Fibroblast of pulmonary artery (primary cell): ENCODE results near the gene RASSF1.

Experiments used
- DNase-seq: peaks from one replicate; pipeline ENCODE4 v3.0.0-alpha.2; 2010; ENCODE audit warnings: low read depth
- H3K4me3 ChIP-seq: replicated peaks from 2 replicates; pipeline ENCODE4 v1.5.1; 2011; ENCODE audit warnings: low read depth, mild to moderate bottlenecking, control low read depth, low read length, moderate library complexity
- CTCF ChIP-seq: IDR thresholded peaks from 2 replicates; pipeline ENCODE4 v1.5.1; 2011; ENCODE audit warnings: mild to moderate bottlenecking, control low read depth, low read length, inconsistent platforms; ENCODE audit errors: missing control alignments

Gene RASSF1

GRCh38 chr3:50324351-50325112, 16.1 kb downstream of the RASSF1 start:
- peak; percentile 89 for TF ChIP-seq CTCF
- H3K4me3 ChIP-seq, result no peak overlapping the region
- peak; percentile 73 for DNase-seq

GRCh38 chr3:50323614-50324199, 16.9 kb downstream of the RASSF1 start:
- no peak for DNase-seq
- no peak overlapping the region for H3K4me3 ChIP-seq
- no peak for TF ChIP-seq CTCF

- TF ChIP-seq CTCF, result no peak
- H3K4me3 ChIP-seq, result peak overlapping the region; percentile 79
- DNase-seq, result no peak
Observed at GRCh38 chr3:50323092-50323600, 17.5 kb downstream of the RASSF1 start.

- peak within 1 kb of the TSS; percentile 79 for H3K4me3 ChIP-seq
- TF ChIP-seq CTCF, result no peak
- peak; percentile 62 for DNase-seq
Observed at GRCh38 chr3:50322386-50323091, 18.1 kb downstream of the RASSF1 start, which contains the start of gene HYAL2. HYAL2 (minus strand) TSS chr3:50322745; CDS start chr3:50320489, 2,256 bp downstream.

GRCh38 chr3:50322115-50322385, 18.6 kb downstream of the RASSF1 start:
- peak overlapping the region; percentile 79 for H3K4me3 ChIP-seq
- no peak for DNase-seq
- TF ChIP-seq CTCF, result no peak

GRCh38 chr3:50321336-50322114, 19.1 kb downstream of the RASSF1 start:
- TF ChIP-seq CTCF, result peak; percentile 53
- H3K4me3 ChIP-seq, result peak overlapping the region; percentile 79
- peak; percentile 89 for DNase-seq
